Keratinocyte (primary cell): ENCODE results near the gene ANKMY1. TPM values are rescaled to one million over a fixed set of nuclear protein-coding genes. Genes with fewer than 3 reads are reported as not detected.

Experiments used
- DNase-seq: peaks from one replicate; pipeline ENCODE4 v3.0.0-alpha.2; 2011; ENCODE audit warnings: low read depth, missing footprints, low spot score
- FAIRE-seq: peaks from 2 replicates; lab custom pipeline; 2011; peaks lifted over from hg19 to GRCh38; lab: Jason Lieb, UNC
- H2AFZ ChIP-seq: 2 replicates; pipeline ENCODE4 v1.6.0; 2012; ENCODE audit warnings: low read length, control low read depth, inconsistent platforms; ENCODE audit not compliant: control insufficient read depth
- H3K27ac ChIP-seq: 2 replicates; pipeline ENCODE4 v1.5.1; 2011; ENCODE audit warnings: low read length; ENCODE audit not compliant: control insufficient read depth, insufficient read depth
- H3K27me3 ChIP-seq: 3 replicates; pipeline ENCODE4 v1.6.0; 2011; ENCODE audit warnings: low read length; ENCODE audit not compliant: control insufficient read depth, insufficient read depth; ENCODE audit errors: extremely low read depth
- H3K36me3 ChIP-seq, 2 experiments: 2 replicates in 1 of 2; 3 replicates in 1 of 2; pipeline ENCODE4 v1.5.1; 2011; ENCODE audit warnings: low read length in 2 of 2, mild to moderate bottlenecking in 1 of 2; ENCODE audit not compliant: control insufficient read depth in 2 of 2, insufficient read depth in 2 of 2; ENCODE audit errors: extremely low read depth in 1 of 2
- H3K4me1 ChIP-seq: 3 replicates; pipeline ENCODE4 v1.5.1; 2011; ENCODE audit warnings: low read length; ENCODE audit not compliant: control insufficient read depth, insufficient read depth; ENCODE audit errors: extremely low read depth
- H3K4me2 ChIP-seq: 3 replicates; pipeline ENCODE4 v1.6.0; 2011; ENCODE audit warnings: low read depth, low read length; ENCODE audit not compliant: control insufficient read depth, insufficient read depth; ENCODE audit errors: extremely low read depth
- H3K4me3 ChIP-seq, 3 experiments: fragments of 200-600 bp in 1 of 3; sonication (generic) in 1 of 3; 2 replicates in 2 of 3; 3 replicates in 1 of 3; pipeline ENCODE4 v1.5.1; 2011 to 2016; ENCODE audit warnings: low read length in 3 of 3, mild to moderate bottlenecking in 3 of 3, control low read depth in 2 of 3, inconsistent platforms in 1 of 3, low read depth in 1 of 3, mixed read lengths in 1 of 3, mixed run types in 1 of 3, moderate library complexity in 1 of 3; ENCODE audit not compliant: control insufficient read depth in 2 of 3, insufficient read depth in 2 of 3; ENCODE audit errors: extremely low read depth in 1 of 3
- H3K79me2 ChIP-seq: 2 replicates; pipeline ENCODE4 v1.6.0; 2012; ENCODE audit warnings: low read length; ENCODE audit not compliant: control insufficient read depth, insufficient read depth
- H3K9ac ChIP-seq: 3 replicates; pipeline ENCODE4 v1.6.0; 2011; ENCODE audit warnings: low read length; ENCODE audit not compliant: control insufficient read depth, insufficient read depth; ENCODE audit errors: extremely low read depth
- H3K9me1 ChIP-seq: 3 replicates; pipeline ENCODE4 v1.6.0; 2011; ENCODE audit warnings: low read length; ENCODE audit not compliant: control insufficient read depth, insufficient read depth; ENCODE audit errors: extremely low read depth
- H3K9me3 ChIP-seq: 2 replicates; pipeline ENCODE4 v1.5.1; 2012; ENCODE audit warnings: low read depth, low read length; ENCODE audit not compliant: control insufficient read depth
- H4K20me1 ChIP-seq: 3 replicates; pipeline ENCODE4 v1.6.0; 2011; ENCODE audit warnings: low read length; ENCODE audit not compliant: control insufficient read depth, insufficient read depth; ENCODE audit errors: extremely low read depth
- EZH2 ChIP-seq: IDR thresholded peaks from one replicate; pipeline ENCODE4 v1.6.1; 2012; ENCODE audit warnings: inconsistent platforms, mild to moderate bottlenecking, low read length, moderate library complexity
- dilution Hi-C: fragments of 300-500 bp; cut with MboI; formaldehyde crosslinking; loops from one replicate; pipeline ENCODE4 v1.7.0; 2020; ENCODE audit warnings: low sequenced_read_pairs; ENCODE audit not compliant: extremely low pct_ligation_motif_present
- polyA plus RNA-seq, 5 experiments: library from polyadenylated mRNA; depleted of rRNA in 3 of 5; stranded (reverse) in 3 of 5; stranded (forward) in 1 of 5; unstranded in 1 of 5; fragments of >200 nt; gene quantifications; 1 replicate in 1 of 5; 2 replicates in 3 of 5; 3 replicates in 1 of 5; pipeline versions ENCODE4 v1.2.1 to v1.2.3, GENCODE V29; 2011 to 2012; ENCODE audit warnings: missing spikeins in 2 of 5, low read depth in 1 of 5, low replicate concordance in 1 of 5
- TF ChIP-seq, protein P1 (sequence below), 3 experiments: IDR thresholded peaks in 1 of 3; conservative IDR thresholded peaks in 1 of 3; optimal IDR thresholded peaks in 1 of 3; 2 replicates in 2 of 3; 3 replicates in 1 of 3; pipeline versions ENCODE3 to v1.5.1; 2011; ENCODE audit warnings: low read length in 3 of 3, mild to moderate bottlenecking in 3 of 3, moderate library complexity in 2 of 3, control low read depth in 1 of 3, inconsistent platforms in 1 of 3; ENCODE audit not compliant: insufficient read depth in 2 of 3; ENCODE audit errors: extremely low read depth in 1 of 3

Gene ANKMY1
- polyA plus RNA-seq, 1 donor (not counting 4 experiments of a cell fraction or from before 2014, with no cell fraction given) = 3.3 TPM

DNA sequence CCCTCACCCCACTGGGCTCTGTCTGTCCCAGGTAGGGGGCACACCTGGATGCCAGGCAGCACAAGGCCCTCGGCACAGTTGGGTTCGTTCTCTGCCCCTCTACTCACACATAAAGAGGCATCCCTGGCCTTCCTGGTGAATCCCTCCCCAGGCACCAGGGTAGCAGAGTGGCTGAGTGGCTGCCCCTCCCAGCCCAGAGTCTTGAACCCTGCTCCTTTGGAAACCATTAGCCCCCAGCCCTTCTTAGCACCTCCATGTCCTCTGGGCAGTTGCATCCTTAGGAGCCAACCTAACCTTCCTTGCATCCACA, 120.3 kb downstream of the ANKMY1 start:
- H4K20me1 ChIP-seq = peaks cover 14% of the 10 kb centered on the region
- H3K4me3 ChIP-seq = peak overlapping the region; percentile 60 to 81 (median 69)
- no peaks in the 10 kb centered on the region for H3K27me3 ChIP-seq
- dilution Hi-C loops = no loop called here
- peak overlapping the region; percentile 86 for H3K9ac ChIP-seq
- peak overlapping the region; percentile 78 for H3K4me2 ChIP-seq
- no peaks in the 10 kb centered on the region for H3K9me1 ChIP-seq
- DNase-seq (no peak), FAIRE-seq (no peak)
- peaks cover 62% of the 10 kb centered on the region for H3K79me2 ChIP-seq
- TF ChIP-seq, protein P1, sequence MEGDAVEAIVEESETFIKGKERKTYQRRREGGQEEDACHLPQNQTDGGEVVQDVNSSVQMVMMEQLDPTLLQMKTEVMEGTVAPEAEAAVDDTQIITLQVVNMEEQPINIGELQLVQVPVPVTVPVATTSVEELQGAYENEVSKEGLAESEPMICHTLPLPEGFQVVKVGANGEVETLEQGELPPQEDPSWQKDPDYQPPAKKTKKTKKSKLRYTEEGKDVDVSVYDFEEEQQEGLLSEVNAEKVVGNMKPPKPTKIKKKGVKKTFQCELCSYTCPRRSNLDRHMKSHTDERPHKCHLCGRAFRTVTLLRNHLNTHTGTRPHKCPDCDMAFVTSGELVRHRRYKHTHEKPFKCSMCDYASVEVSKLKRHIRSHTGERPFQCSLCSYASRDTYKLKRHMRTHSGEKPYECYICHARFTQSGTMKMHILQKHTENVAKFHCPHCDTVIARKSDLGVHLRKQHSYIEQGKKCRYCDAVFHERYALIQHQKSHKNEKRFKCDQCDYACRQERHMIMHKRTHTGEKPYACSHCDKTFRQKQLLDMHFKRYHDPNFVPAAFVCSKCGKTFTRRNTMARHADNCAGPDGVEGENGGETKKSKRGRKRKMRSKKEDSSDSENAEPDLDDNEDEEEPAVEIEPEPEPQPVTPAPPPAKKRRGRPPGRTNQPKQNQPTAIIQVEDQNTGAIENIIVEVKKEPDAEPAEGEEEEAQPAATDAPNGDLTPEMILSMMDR (optimal IDR thresholded peaks at IDR 0.05 in 1 of 3, IDR thresholded peaks at IDR 0.05 in 1 of 3, conservative IDR thresholded peaks at IDR 0.05 in 1 of 3; ENCODE audit: extremely low read depth in 1 of 3, insufficient read depth in 2 of 3, low read length in 3 of 3) = no peak
- TF ChIP-seq EZH2 = no peak
- H2AFZ ChIP-seq = no peak overlapping the region
- no peaks in the 10 kb centered on the region for H3K9me3 ChIP-seq
- H3K4me1 ChIP-seq = peaks cover 53% of the 10 kb centered on the region
- no peak overlapping the region for H3K27ac ChIP-seq
- peaks cover 0 to 7% of the 10 kb centered on the region in 2 experiments for H3K36me3 ChIP-seq

GRCh38 chr2:240436683-240437550, 120.9 kb downstream of the ANKMY1 start:
- TF ChIP-seq EZH2 = no peak
- TF ChIP-seq, protein P1 (optimal IDR thresholded peaks at IDR 0.05 in 1 of 3, IDR thresholded peaks at IDR 0.05 in 1 of 3, conservative IDR thresholded peaks at IDR 0.05 in 1 of 3; ENCODE audit: extremely low read depth in 1 of 3, insufficient read depth in 2 of 3, low read length in 3 of 3) = no peak
- Histone ChIP-seq H3K9ac (peak overlapping the region; percentile 86), H3K27ac (peak overlapping the region; percentile 64), H3K9me3 (no peaks in the 10 kb centered on the region), H2AFZ (no peak overlapping the region), H3K79me2 (peaks cover 56% of the 10 kb centered on the region), H3K36me3 (peaks cover 0 to 5% of the 10 kb centered on the region in 2 experiments), H3K4me3 (peak overlapping the region; percentile 60 to 81 (median 69)), H3K27me3 (no peaks in the 10 kb centered on the region), H3K4me1 (peaks cover 48% of the 10 kb centered on the region), H3K4me2 (peak overlapping the region; percentile 78), H3K9me1 (no peaks in the 10 kb centered on the region), H4K20me1 (peaks cover 13% of the 10 kb centered on the region)
- dilution Hi-C loops = no loop called here
- DNase-seq = no peak
- no peak for FAIRE-seq
